ENCODE data around the gene NECTIN2.
"Not testable (repeated sequence)": the region's sequence is repeated elsewhere in the genome, so short reads cannot be mapped to it uniquely, and the experiment has no call there.

NECTIN2 gene

DNA sequence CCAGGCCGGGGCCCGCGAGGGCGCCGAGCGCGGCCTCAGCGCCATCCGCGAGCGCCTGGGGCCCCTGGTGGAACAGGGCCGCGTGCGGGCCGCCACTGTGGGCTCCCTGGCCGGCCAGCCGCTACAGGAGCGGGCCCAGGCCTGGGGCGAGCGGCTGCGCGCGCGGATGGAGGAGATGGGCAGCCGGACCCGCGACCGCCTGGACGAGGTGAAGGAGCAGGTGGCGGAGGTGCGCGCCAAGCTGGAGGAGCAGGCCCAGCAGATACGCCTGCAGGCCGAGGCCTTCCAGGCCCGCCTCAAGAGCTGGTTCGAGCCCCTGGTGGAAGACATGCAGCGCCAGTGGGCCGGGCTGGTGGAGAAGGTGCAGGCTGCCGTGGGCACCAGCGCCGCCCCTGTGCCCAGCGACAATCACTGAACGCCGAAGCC, 62.8 kb downstream of the NECTIN2 start:
- DNase-seq (ENCODE audit: low read depth): no peak

GRCh38 chr19:44909775-44910174, 63.7 kb downstream of the NECTIN2 start:
- DNase-seq (ENCODE audit: low read depth): no peak

GRCh38 chr19:44911896-44912295, 65.8 kb downstream of the NECTIN2 start:
- DNase-seq (ENCODE audit: low read depth): not testable (repeated sequence)

- DNase-seq (ENCODE audit: low read depth): no peak
Observed at GRCh38 chr19:44912854-44913253, 66.8 kb downstream of the NECTIN2 start.

GRCh38 chr19:44913512-44914432, 67.7 kb downstream of the NECTIN2 start:
- not testable (repeated sequence) for DNase-seq (ENCODE audit: low read depth)

GRCh38 chr19:44914433-44915206, 68.5 kb downstream of the NECTIN2 start, which contains the start of gene APOC1:
Gene APOC1 (plus strand): TSS chr19:44914608. CDS start chr19:44914892, 284 bp downstream.
- DNase-seq (ENCODE audit: low read depth): peak; percentile 54

- no peak for DNase-seq (ENCODE audit: low read depth)
Observed at GRCh38 chr19:44924243-44924725, 78.2 kb downstream of the NECTIN2 start.

DNA sequence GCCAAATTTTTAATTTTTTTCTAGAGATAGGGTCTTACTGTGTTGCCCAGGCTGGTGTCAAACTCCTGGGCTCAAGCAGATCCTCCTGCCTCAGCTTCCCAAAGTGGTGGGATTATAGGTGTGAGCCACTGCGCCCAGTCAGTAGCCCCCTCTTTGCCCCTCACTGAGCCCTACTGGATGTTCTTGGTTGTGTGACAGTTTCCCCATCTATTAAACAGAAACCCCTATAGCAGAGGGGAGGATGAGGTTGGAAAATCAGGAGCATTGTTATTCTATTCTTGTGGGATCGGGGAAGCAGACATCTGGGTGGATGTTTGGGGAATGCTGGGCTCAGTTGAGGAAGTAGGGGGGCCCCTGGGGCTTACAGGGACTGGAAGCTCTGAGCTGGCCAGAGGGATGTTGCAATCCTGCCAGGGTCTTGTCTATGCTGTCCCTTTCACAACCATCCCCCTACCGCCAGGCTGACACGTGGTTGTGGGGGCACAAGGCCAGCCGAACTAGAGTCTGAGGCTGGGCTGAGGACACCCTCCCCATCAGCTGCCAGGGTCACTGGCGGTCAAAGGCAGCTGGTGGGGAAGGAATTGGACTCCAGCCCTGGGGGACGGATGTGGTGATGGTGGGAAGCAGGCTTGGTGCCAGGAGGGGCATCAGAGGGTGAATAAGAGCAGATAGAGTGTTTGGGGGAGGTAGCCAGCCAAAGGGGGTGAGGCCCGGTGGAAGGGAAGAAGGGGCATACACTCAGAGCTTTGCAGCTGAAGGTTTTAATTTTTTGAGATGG, 79.2 kb downstream of the NECTIN2 start:
- no peak for DNase-seq (ENCODE audit: low read depth)

GRCh38 chr19:44926245-44927077, 80.4 kb downstream of the NECTIN2 start:
- not testable (repeated sequence) for DNase-seq (ENCODE audit: low read depth)

DNA sequence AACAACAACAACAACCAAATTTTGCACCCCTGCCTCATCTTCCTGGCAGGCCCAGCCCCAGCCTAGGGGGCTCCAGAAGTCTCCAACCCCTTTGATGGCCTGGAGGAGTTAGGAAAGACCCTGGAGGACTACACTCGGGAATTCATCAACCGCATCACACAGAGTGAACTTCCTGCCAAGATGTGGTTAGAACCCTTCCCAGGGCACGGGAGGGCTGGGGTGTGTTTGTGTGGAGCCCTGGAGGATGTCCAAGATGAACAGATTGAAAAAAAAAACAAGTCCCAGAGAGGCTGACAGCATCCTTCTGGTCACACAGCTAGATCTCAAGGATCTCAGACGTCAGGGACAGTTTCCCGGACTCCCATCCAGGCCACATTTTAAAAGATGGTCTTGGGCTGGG, 81.6 kb downstream of the NECTIN2 start:
- DNase-seq (ENCODE audit: low read depth): no peak

- no peak for DNase-seq (ENCODE audit: low read depth)
Observed at GRCh38 chr19:44930088-44930487, 84.0 kb downstream of the NECTIN2 start.

DNA sequence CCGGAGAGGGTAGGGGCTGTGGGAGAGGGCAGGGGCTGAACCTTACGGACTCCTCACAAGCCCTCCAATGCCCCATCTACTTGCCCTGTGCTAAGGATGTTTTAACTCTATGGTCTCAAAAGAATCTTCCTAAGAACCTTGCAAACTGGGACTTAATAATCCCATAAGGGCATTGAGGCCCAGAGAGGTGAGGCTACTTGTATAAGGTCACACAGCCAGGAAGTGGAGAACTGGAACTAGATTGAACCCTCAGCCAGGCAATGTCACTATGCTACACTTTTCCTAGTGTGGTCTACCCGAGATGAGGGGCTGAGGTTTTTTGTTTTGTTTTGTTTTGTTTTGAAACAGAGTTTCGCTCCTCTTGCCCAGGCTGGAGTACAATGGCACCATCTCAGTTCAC, 85.4 kb downstream of the NECTIN2 start:
- DNase-seq (ENCODE audit: low read depth): no peak
